ENCODE results near the gene IQSEC1. TPM values are rescaled to one million over a fixed set of nuclear protein-coding genes. Genes with fewer than 3 reads are reported as not detected.

Gene IQSEC1
- polyA plus RNA-seq, 1 experiment: 4.8 TPM

GRCh38 chr3:13091898-13092611 is 18.8 kb upstream of the IQSEC1 start:
- Histone ChIP-seq H3K36me3 (ENCODE audit: control insufficient read depth, insufficient read depth, low read length) (no peaks in the 10 kb centered on the region), H3K4me3 (ENCODE audit: low read depth, low read length) (no peak overlapping the region), H3K27me3 (ENCODE audit: control insufficient read depth, insufficient read depth, low read length) (peaks cover 4% of the 10 kb centered on the region; the same call in 1 of the 2 replicates)
- DNase-seq (ENCODE audit: low read depth): peak; percentile 8
- peak; percentile 96 for TF ChIP-seq CTCF (IDR thresholded peaks at IDR 0.05; ENCODE audit: insufficient read depth, low read depth, low read length)
- CTCF ChIA-PET: interaction anchor here (0.6 to 4.8 kb wide), 29 partner anchors 10 to 565 kb away, joined by 3 to 99 read pairs (median 4); partner anchors contain the start of gene HDAC11
- POLR2A ChIA-PET: no interaction called here

GRCh38 chr3:13088028-13089006 is 15.1 kb upstream of the IQSEC1 start:
- POLR2A ChIA-PET: no interaction called here
- no peak for DNase-seq (ENCODE audit: low read depth)
- no peak overlapping the region for H3K4me3 ChIP-seq (ENCODE audit: low read depth, low read length)
- TF ChIP-seq CTCF (IDR thresholded peaks at IDR 0.05; ENCODE audit: insufficient read depth, low read depth, low read length): no peak
- CTCF ChIA-PET: interaction anchor here (1.7 kb wide), 1 partner anchor 364 kb away, joined by 7 read pairs; no protein-coding TSS in a partner anchor
- H3K27me3 ChIP-seq (ENCODE audit: control insufficient read depth, insufficient read depth, low read length): no peaks in the 10 kb centered on the region
- no peaks in the 10 kb centered on the region for H3K36me3 ChIP-seq (ENCODE audit: control insufficient read depth, insufficient read depth, low read length)

- H3K36me3 ChIP-seq (ENCODE audit: control insufficient read depth, insufficient read depth, low read length): no peaks in the 10 kb centered on the region
These were observed 14.2 kb upstream of the IQSEC1 start for GRCh38 chr3:13087320-13087990.

GRCh38 chr3:13086531-13086981 is 13.3 kb upstream of the IQSEC1 start:
- Histone ChIP-seq H3K27me3 (ENCODE audit: control insufficient read depth, insufficient read depth, low read length) (no peaks in the 10 kb centered on the region), H3K4me3 (ENCODE audit: low read depth, low read length) (no peak overlapping the region), H3K36me3 (ENCODE audit: control insufficient read depth, insufficient read depth, low read length) (no peaks in the 10 kb centered on the region)
- no peak for TF ChIP-seq CTCF (IDR thresholded peaks at IDR 0.05; ENCODE audit: insufficient read depth, low read depth, low read length)
- no peak for DNase-seq (ENCODE audit: low read depth)
- ChIA-PET CTCF (no interaction called here), POLR2A (no interaction called here)

More at GRCh38 chr3:13087320-13087990, 14.2 kb upstream of the IQSEC1 start:
- no peak for DNase-seq (ENCODE audit: low read depth)
- CTCF ChIA-PET: interaction anchor here (1.7 kb wide), 1 partner anchor 365 kb away, joined by 7 read pairs; no protein-coding TSS in a partner anchor
- POLR2A ChIA-PET: no interaction called here
- H3K4me3 ChIP-seq (ENCODE audit: low read depth, low read length): no peak overlapping the region
- no peak for TF ChIP-seq CTCF (IDR thresholded peaks at IDR 0.05; ENCODE audit: insufficient read depth, low read depth, low read length)
- H3K27me3 ChIP-seq (ENCODE audit: control insufficient read depth, insufficient read depth, low read length): no peaks in the 10 kb centered on the region

Data from BJ (cell line).